NK-92 treated with Interleukin-12 subunit alpha and Interleukin-12 subunit beta, amount 100 ng/mL, for 24 hours (cell line): Measurements from ENCODE around the gene CKLF.
"Not testable (repeated sequence)": the region's sequence is repeated elsewhere in the genome, so short reads cannot be mapped to it uniquely, and the experiment has no call there.

ENCODE experiments used
- DNase-seq: peaks from one replicate; lab custom pipeline; 2025; lab: John Stamatoyannopoulos, UW

CKLF gene, protein sequence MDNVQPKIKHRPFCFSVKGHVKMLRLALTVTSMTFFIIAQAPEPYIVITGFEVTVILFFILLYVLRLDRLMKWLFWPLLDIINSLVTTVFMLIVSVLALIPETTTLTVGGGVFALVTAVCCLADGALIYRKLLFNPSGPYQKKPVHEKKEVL

DNA sequence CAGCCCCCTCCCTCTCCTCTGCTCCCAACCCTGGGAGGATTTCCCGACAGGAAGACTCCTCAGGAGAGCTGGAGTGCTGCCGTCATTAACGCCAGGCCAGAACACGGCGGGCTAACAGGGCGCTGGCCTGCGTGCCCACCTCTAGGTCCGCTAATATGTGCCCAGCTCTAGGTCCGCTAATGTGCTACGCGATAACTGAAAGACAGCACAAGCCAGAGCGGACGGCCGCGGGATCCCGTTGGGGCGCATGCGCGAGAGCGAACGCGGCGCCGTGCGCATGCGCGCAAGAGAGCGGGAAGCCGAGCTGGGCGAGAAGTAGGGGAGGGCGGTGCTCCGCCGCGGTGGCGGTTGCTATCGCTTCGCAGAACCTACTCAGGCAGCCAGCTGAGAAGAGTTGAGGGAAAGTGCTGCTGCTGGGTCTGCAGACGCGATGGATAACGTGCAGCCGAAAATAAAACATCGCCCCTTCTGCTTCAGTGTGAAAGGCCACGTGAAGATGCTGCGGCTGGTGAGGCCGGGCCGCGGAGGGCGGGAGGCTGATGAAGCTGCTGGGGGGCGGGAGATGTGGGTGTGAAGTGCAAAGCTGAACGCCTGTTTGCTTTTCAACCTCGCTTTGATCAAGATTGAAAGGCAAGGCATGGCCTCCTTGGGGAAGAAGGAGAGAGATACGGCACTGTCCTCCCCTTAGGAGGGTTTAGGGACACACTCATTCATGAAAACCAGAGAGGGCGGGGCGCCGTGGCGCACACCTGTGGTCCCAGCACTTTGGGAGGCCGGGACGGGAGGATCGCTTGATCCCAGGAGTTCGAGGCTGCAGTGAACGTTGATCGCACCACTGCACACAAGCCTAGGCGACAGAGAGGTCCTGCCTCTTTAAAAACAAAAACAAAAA lies at the start of gene CKLF:
CKLF (plus strand) TSS at position 291 of the 892 bp plus-strand sequence; CDS start at position 431, 140 bp downstream.
- peak; percentile 79 for DNase-seq

DNA sequence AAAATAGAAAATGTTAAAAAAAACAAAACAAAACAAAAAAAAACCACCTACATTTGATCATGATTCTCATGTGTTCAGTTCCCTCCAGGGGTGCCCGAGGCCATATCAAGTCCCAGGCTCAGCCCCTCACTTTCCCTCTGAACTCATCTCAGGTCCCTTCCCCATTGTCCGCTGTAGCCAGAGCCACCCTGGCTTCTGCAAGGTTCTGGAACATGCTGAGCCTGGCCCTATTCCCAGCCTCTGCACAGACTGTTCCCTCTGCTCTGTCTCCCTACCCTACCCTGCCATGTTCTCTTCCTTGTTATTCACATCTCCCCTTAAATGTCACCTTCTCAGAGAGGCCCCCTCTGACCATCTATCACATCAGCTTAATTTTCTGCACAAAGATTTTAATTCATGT lies 49.3 kb upstream of the CKLF start:
- DNase-seq, result no peak

DNA sequence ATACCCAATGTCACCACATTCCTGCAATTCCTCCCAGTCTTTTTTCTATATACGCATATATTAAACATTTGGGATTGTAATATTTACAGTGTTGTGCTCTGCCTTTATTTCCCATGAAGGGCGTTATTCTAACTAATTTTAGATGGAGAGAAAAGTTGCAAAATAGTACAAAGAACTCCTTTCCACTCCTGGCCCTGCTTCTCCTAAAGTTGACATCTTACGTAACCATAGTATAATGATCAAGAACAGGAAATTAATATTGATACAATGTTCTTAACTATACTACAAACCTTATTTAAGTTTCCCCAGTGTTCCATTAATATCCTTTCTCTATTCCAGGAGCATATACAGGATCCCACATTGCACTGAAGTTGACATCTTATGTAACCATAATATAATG lies 48.8 kb upstream of the CKLF start:
- no peak for DNase-seq

DNA sequence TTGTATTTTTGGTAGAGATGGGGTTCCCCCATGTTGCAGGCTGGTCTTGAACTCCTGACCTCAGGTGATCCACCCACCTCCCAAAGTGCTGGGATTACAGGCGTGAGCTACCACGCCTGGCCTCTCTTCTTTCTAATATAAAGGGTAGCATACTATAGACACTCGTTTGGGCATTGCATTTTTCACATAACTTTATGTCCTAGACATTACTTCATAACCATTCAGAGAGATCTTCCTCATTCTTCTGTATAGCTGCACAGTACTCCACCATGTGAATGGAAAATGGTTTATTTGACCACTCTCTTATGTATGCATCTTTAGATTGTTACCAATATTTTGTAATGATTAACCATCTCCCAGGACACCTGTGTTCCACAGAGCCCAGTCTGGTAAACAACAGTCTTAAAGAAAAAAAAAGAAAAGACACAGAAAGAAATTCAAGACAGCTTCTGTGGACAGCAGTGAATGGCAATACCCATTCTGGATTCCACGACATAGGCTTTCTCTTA lies 44.6 kb upstream of the CKLF start:
- no peak for DNase-seq

DNA sequence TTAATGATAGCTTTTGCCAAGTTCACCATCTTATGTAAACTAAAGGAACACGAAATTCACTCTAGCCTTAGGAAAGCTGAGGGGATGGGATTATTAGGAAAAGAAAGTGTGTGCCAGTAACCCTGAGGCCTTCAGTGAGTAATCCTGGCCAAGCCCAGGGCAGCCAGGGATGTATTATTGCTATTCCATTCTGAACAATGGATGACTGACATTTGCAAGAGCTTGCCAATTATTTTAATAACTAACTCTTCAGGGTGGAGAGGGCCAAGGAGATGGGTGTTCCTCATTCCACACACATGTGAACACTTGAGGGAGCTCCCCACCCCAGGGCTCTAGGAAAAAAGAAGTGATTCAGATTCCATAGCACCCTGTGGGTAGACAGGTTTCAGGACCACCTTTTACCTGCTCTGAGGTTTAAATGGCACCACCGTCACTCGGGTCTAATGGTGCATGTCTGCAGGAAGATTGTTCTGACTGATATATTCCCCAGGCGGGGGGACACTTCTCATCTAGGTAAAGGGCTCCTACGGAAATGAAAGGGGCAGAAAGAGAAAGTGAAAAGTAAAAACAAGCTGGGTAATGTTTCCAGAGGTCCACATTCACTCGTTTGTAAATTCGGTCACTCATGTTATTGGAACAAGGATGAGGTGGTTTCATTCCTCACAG lies 44.0 kb upstream of the CKLF start:
- DNase-seq, result no peak

DNA sequence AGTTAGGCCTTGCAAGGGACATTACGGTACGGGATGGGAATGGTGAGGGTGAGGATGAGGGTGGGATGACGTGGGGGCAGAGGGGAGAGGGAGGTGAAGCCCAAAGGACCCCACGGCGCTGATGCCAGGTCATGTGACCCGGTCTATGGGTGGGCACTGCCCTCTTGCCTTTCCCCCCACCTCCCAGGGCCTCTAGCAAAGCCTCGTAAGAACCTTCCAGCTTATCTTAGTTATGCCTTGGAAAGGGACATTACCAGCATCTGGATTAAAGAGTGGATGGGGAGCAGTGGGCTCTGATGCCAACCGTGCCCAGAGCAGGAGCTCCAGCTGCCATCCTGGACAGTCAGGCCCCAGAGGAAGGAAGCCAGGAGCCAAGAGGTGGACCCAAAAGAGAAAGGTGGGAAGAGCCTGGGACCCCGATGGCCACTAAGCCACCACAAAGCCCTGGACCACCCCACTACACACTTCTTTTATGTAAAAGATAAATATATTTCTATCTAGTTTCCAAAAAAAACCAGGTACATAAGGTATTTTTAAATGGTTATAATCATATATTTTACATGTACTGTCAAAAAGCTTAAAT lies 43.4 kb upstream of the CKLF start:
- no peak for DNase-seq

DNA sequence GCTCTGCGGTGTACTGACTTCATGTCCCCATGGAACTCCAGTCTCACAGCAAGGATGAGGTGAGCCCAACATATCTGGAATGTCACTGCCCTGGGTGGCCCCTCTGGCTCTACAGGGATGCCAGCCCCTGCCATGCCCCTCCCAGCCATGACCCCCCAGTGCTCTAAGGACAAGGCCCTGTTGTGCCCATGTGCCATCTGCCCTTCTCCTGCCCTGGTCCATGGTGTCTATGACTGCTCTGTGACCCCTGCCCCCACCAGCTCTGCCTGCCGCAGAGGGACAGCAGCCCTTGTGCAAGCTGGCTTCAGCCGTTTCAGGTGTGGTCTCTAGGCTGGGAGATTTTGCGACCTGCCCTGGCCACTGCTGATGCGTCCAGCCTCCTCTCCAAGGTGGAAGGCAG lies 42.8 kb upstream of the CKLF start:
- no peak for DNase-seq

DNA sequence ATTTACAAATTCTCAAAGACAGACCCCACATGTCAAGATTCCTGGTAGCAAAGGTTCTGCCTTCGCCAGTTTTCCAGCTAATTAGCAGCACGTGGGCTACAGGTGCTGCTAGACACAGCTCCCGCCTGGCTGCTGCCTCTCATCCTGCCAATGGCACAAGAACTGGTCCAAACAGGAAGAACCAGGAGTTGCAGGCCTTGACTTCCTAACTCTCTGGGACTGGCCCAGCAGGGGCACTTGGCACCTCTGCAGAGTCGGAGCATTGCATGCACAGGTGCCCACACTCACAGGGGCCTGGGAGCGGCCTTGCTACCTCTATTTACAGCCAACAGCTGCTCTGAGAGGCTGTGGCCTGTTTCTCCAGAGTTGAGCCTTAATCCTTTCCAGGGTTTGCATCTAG lies 42.1 kb upstream of the CKLF start:
- no peak for DNase-seq

DNA sequence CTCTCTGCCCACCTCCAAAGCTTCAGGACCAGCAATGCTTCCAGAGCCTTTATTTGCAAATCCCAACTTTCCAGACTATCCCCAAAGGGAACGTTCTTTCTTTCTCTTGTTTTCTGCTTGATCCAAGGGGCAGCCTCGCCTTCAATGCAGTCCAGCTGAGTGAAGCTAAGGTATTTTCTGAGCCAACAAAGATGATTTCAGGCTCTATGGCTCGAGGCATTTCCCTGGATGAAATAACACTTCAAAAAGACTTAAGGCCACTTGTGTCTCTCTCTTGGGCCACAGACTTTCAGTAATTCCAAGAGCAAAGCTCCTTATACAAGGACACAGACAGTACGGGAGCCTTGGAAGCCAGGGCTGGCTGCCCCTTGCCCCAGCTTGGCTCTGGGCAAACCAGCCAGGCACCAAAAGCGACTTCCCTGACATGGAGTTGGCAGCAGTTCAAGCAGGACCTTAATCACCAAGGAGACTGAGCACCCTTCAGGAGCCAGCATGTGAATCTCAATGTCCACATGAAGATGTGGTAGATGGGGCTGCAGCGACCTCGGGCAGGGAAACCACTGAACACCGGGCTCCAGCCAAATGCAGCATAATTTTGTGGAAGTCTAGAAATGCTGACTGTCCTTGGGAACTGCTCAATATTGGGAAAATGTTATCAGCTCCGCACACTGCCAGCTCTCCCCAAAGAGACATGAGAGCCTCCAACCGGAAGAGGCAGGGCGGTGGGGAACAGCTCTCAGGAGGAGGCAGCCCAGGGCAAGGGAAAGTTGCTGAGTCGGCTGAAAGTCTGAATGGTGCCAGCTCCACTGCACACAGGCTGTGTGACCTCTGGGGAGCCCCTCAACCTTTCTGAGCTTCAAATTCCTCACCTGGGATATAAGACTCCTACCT lies 41.4 kb upstream of the CKLF start:
- DNase-seq, result no peak

DNA sequence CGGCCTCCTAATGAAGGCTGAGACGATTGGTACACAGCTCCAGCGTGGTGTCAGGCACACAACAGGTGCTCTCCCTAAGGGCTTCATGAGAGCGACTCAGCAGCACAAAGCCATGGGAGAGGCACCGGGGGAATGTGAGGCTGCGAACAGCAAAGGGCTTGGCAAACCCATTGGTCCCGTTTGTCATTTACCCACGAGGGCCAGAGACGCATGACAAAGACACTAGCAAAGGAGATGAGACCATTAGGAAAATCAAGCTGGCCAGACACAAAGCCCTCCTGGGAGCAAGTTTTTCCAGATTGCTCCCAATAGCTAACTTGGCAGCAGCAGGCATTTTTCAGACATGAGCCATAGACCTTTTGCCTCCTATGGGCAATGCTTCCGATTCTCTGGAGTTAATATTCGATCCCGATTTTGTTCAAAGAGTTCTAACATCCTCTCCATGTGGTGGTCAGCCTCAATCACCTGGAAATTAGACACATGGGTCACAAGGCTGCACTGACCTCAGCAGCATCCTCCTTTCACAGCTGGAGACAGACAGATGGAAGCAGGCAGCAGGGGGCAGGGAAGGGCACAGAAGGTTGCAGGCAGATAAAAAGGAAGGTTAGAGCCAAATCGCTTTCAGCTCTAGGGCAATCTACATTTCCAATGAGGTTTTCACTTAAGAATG lies 40.6 kb upstream of the CKLF start:
- no peak for DNase-seq

DNA sequence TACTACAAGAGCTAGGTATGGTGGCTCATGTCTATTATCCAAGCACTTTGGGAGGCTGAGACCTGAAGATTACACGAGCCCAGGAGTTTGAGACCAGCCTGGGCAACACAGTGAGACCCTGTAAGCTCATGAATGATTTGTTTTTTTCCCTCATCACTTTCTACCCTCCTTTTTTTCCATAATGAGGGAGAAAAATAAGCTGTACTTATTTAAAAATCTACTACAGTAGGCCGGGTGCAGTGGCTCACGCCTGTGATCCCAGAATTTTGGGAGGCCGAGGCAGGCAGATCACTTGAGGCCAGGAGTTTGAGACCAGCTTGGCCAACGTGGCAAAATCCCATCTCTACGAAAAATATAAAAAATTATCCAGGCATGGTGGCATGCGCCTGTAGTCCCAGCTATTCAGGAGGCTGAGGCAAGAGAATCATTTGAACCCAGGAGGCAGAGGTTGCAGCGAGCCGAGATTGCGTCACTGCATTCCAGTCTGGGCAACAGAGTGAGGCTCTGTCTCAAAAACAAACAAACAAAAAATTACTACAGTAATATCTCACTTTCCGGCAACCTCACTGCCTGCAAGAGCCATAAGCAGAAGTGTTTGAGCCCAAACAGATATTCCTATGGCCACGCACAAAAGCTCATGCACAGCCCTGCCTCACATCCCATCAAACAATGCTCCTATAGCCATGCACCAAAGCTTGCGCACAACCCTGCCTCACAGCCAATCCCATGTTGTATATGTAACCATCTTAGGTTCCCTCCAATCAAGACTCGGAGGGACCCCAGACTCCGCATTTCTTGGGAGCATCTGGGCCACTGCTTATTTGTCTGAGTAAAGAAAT lies 39.9 kb upstream of the CKLF start:
- no peak for DNase-seq

DNA sequence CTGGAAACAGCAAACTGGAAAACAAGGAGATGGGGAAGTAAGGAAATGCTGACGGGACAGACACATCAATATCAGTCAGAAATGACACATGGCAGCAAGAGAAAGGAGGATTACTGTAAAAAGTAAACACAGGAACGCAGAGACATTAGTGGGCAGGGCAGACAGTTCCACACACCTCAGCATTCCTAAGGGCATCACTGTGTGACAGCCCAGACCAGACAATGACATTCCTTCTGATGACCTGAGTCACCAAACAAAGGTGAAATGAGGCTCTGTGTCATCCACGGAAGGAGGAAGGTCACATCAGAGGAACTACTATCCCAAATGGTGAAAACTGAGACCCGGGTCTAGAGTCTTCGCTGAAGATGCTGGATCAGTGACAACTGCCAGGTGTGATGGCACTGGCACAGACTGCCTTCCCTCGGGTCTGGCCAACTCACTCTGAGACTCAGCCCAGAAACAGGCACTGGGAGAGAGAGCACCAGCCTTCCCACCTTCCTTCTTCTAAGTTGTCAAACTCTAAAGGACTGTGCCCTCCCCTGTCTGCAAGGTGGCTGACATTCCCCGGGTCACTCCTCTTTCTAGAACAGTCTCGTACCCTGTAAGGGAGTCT lies 39.2 kb upstream of the CKLF start:
- DNase-seq, result no peak

DNA sequence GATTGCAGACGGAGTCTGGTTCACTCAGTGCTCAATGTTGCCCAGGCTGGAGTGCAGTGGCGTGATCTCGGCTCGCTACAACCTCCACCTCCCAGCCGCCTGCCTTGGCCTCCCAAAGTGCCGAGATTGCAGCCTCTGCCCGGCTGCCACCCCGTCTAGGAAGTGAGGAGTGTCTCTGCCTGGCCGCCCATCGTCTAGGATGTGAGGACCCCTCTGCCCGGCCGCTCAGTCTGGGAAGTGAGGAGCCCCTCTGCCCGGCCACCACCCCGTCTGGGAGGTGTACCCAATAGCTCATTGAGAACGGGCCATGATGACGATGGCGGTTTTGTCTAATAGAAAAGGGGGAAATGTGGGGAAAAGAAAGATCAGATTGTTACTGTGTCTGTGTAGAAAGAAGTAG lies 38.0 kb upstream of the CKLF start:
- DNase-seq, result not testable (repeated sequence)

DNA sequence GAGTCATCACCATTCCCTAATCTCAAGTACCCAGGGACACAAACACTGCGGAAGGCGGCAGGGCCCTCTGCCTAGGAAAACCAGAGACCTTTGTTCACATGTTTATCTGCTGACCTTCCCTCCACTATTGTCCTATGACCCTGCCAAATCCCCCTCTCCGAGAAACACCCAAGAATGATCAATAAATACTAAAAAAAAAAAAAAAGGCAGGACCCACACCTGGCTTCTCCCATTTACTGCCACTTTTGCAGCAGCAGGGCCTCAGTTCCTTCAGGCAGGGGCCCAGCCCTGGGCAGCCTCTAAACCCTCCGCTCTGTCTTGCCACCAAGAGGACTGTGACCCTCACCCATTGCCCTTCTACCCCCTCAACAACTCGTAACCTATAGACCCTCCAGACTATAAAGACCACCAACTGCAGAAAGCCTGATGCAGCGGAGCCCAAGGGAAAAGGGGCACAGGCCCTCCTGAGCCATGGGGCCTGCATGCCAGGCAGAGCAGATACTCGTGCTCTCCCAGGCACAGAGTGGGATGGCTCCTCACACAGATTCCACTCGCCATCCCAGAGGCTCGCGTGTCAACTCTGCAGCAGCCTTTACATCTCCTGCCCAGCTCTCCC lies 37.3 kb upstream of the CKLF start:
- DNase-seq, result not testable (repeated sequence)

DNA sequence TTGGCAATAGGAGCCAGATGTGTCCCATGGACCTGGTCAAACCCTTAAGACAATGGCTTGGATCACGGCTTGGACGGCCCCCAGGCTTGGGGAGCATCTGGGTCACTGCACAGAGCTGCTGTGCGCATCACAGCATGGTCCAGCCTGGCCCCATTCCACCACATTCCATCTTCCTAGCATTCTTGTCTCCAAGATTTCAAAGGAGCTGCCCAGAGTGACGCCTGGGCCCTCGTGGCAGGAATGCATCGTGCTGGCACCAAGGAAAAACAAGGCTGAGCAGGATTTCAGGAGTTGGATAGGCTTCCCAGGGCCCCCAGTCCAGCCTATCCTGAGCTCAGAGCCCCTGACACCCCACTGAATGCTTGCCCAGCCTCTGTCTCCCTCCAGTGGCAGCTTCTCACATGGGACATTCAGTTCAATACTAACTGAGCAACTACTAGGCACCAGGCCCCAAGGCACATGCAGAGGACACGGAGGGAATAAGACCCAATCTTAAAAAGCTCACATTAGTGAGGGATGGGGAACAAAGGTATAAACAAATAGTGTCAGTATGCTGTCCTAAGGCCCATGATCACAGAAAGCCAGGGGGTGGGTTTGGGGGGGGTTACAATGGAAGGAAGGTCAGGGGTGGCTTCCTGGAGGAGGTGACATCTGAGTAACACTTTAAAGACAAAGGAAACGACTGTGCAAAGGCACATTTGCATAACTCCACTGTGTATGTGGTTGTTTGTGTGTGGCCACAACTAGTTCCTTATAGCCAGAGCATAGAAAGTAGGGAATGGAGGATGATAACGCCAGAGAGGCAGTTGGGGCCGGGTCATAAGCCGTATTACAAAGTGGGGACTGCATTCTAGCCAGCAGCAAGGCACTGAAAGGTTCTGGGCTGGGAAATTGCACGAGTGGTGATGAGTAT lies 36.5 kb upstream of the CKLF start:
- peak; percentile 43 for DNase-seq

DNA sequence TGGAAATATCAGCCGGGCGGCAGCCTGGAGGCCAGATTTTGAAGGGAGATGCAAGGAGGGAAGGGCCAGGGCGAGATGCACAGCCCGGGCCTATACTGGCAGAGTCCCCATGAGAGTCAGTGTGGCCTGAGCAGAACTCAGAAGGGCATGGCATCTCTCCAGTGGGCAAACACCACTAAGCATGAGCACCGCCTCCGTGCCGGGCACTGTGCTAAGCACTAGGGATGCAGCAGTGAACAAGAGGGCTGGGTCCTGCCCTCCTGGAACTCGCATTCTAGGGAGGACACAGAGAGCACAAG lies 35.9 kb upstream of the CKLF start:
- DNase-seq, result peak; percentile 53

DNA sequence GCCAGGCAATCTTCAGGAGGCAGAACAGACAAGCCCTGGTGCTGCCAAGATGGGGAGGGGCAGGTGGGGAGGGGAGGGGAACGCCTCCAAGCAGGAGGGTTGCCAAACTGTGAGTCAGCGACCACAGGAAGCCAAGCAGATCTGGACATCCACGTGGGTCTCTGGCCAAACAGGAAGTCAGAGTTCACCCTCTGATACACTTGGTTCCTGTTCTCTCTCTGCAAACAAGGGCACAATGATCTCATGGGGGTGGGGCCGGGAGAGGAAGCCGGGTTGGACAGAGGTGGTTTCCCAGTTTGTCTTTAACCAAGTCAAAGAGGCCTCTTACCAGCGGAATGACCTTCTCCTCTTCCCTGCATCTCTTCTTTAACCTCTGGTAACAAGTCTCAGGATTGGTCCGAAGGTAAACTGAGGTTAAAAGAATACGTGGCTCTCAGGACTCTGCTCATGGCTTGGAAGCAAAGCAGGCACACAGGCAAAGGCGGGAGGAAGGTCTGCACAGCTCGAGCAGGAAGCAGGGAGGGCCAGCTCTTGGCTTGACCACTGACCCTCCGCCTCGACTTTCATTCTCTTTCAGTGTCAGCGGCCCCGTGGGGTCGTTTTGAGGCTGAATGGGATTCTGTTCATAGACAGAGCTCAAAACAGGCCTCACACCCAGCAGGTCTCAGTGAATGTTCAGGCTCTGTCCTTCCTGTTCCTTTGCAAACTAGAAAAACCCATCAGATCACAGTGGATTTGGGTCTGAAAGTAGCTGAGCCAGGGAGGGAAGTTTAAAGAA lies 35.4 kb upstream of the CKLF start:
- DNase-seq, result peak; percentile 92
